B cell (primary cell): ENCODE data around the gene HOXA11. TPM values are rescaled to one million over a fixed set of nuclear protein-coding genes. Genes with fewer than 3 reads are reported as not detected.

ENCODE experiments used
- ATAC-seq: fragments of 200-7000 bp; cut with Tn5 transposase; one replicate; pipeline ENCODE4 v1.10.0; 2021; ENCODE audit warnings: low read depth, mild to moderate bottlenecking, moderate number of reproducible peaks, moderate library complexity
- CTCF ChIA-PET: fragments of 350-600 bp; sonication (Branson Sonifier 250); formaldehyde crosslinking; loops from one replicate; lab custom pipeline; 2021; ENCODE audit warnings: antibody characterized with exemption, inconsistent platforms; lab: Charles Lee
- POLR2A ChIA-PET: fragments of 350-600 bp; sonication (Branson Sonifier 250); formaldehyde crosslinking; loops from one replicate; lab custom pipeline; 2021; ENCODE audit warnings: antibody characterized with exemption; lab: Charles Lee
- DNase-seq: peaks from one replicate; pipeline ENCODE4 v3.0.0; 2013
- H2AFZ ChIP-seq: 2 replicates; pipeline ENCODE4 v1.6.1; 2012; ENCODE audit warnings: mild to moderate bottlenecking, low read depth, low read length; ENCODE audit not compliant: insufficient read depth, poor library complexity, severe bottlenecking
- H3K27ac ChIP-seq, 2 donors: 1 replicate in 1 of 2; 2 replicates in 1 of 2; pipeline ENCODE4 v1.5.1; 2012 to 2013; ENCODE audit warnings: low read length in 2 of 2, mild to moderate bottlenecking in 2 of 2, moderate library complexity in 1 of 2
- H3K27me3 ChIP-seq, 4 experiments: fragments of 200-600 bp in 1 of 4; sonication (generic) in 1 of 4; replicated peaks in 1 of 4; 1 replicate in 2 of 4; 2 replicates in 2 of 4; pipeline versions ENCODE4 v1.6.1 to v1.7.0; 2013 to 2016; ENCODE audit warnings: low read length in 3 of 4, mild to moderate bottlenecking in 2 of 4, mixed read lengths in 1 of 4, moderate library complexity in 1 of 4; ENCODE audit not compliant: insufficient read depth in 4 of 4, control insufficient read depth in 3 of 4; ENCODE audit errors: control extremely low read depth in 1 of 4
- H3K36me3 ChIP-seq, 2 experiments: replicated peaks in 1 of 2; 1 replicate in 1 of 2; 2 replicates in 1 of 2; pipeline versions ENCODE4 v1.6.1 to v1.7.1; 2013; ENCODE audit warnings: low read length in 1 of 2; ENCODE audit not compliant: insufficient read depth in 2 of 2, control insufficient read depth in 1 of 2; ENCODE audit errors: control extremely low read depth in 1 of 2, extremely low read depth in 1 of 2
- H3K4me1 ChIP-seq, 2 donors: fragments of 200-600 bp in 1 of 2; sonication (generic) in 1 of 2; 1 replicate in 1 of 2; 2 replicates in 1 of 2; pipeline versions ENCODE4 v1.5.1 to v1.6.1; 2013 to 2017; ENCODE audit warnings: low read length in 2 of 2; ENCODE audit not compliant: control insufficient read depth in 2 of 2, insufficient read depth in 2 of 2
- H3K4me2 ChIP-seq: replicated peaks from 2 replicates; pipeline ENCODE3; 2012; ENCODE audit warnings: mild to moderate bottlenecking, low read depth, low read length; ENCODE audit not compliant: poor library complexity, severe bottlenecking
- H3K4me3 ChIP-seq, 5 experiments: fragments of 200-600 bp in 1 of 5; sonication (generic) in 1 of 5; 1 replicate in 3 of 5; 2 replicates in 2 of 5; pipeline versions ENCODE4 v1.5.1 to v1.7.0; 2011 to 2016; ENCODE audit warnings: low read length in 4 of 5, mild to moderate bottlenecking in 4 of 5, low read depth in 2 of 5, control low read depth in 1 of 5, moderate library complexity in 1 of 5; ENCODE audit not compliant: insufficient read depth in 1 of 5; ENCODE audit errors: control extremely low read depth in 1 of 5, extremely low read depth in 1 of 5
- H3K79me2 ChIP-seq: fragments of 200-600 bp; sonication (generic); one replicate; pipeline ENCODE4 v1.6.0; 2016; ENCODE audit warnings: low read length; ENCODE audit not compliant: control insufficient read depth, insufficient read depth
- H3K9ac ChIP-seq: fragments of 200-600 bp; sonication (generic); 2 replicates; pipeline ENCODE4 v1.6.1; 2017; ENCODE audit warnings: mild to moderate bottlenecking, low read length, moderate library complexity
- H3K9me3 ChIP-seq, 3 donors: one replicate each; pipeline versions ENCODE4 v1.6.1 to v1.7.1; 2013; ENCODE audit warnings: low read length in 2 of 3; ENCODE audit not compliant: control insufficient read depth in 2 of 3, insufficient read depth in 1 of 3; ENCODE audit errors: control extremely low read depth in 1 of 3
- H4K20me1 ChIP-seq: 2 replicates; pipeline ENCODE4 v1.6.0; 2012; ENCODE audit warnings: mild to moderate bottlenecking, low read length; ENCODE audit not compliant: insufficient read depth, control insufficient read depth, poor library complexity, severe bottlenecking
- H3K27ac Mint-ChIP-seq: one replicate; pipeline ENCODE4 v1.8.0; 2021; ENCODE audit warnings: mixed read lengths
- H3K27me3 Mint-ChIP-seq: one replicate; pipeline ENCODE4 v1.8.0; 2021; ENCODE audit warnings: mixed read lengths
- H3K4me1 Mint-ChIP-seq: one replicate; pipeline ENCODE4 v1.8.0; 2021; ENCODE audit warnings: mixed read lengths
- H3K4me3 Mint-ChIP-seq: one replicate; pipeline ENCODE4 v1.8.0; 2021; ENCODE audit warnings: mixed read lengths
- H3K9me3 Mint-ChIP-seq: one replicate; pipeline ENCODE4 v1.8.0; 2022; ENCODE audit warnings: mixed read lengths; ENCODE audit not compliant: insufficient read depth
- EZH2 ChIP-seq: IDR thresholded peaks from 2 replicates; pipeline ENCODE4 v1.6.1; 2012; ENCODE audit warnings: borderline replicate concordance, low read depth, mild to moderate bottlenecking, moderate library complexity, low read length; ENCODE audit not compliant: insufficient read depth, poor library complexity, severe bottlenecking
- WGBS: methylation state at CpG from one replicate; pipeline ENCODE4 v1.1.5; 2013; ENCODE audit warnings: missing lambda C conversion rate; ENCODE audit not compliant: insufficient coverage; 5-methylcytosine and 5-hydroxymethylcytosine counted together
- intact Hi-C: fragments of 100-400 bp; cut with micrococcal nuclease; formaldehyde crosslinking; loops from one replicate; pipeline ENCODE4 v1.10.0; 2022
- polyA plus RNA-seq: library from polyadenylated mRNA; depleted of rRNA; stranded (reverse); fragments of >200 nt; gene quantifications from 2 replicates; pipeline ENCODE4 v1.2.3, GENCODE V29; 2012
- total RNA-seq, 2 donors: library from RNA; stranded (reverse); fragments of 120-200 nt in 1 of 2; gene quantifications; 1 replicate in 1 of 2; 2 replicates in 1 of 2; pipeline versions ENCODE4 v1.2.3 to v1.2.4, GENCODE V29; 2013 to 2022
- TF ChIP-seq, protein P1 (sequence below): fragments of 200-600 bp; IDR thresholded peaks from one replicate; pipeline ENCODE4 v1.8.0; 2022; ENCODE audit warnings: antibody characterized with exemption, mild to moderate bottlenecking

HOXA11 gene
- total and polyA plus RNA-seq, 2 donors (not counting 1 experiment from before 2014, with no cell fraction given) = not detected

- Histone ChIP-seq H2AFZ (no peak overlapping the region), H3K4me3 (no peak overlapping the region), H3K36me3 (no peaks in the 10 kb centered on the region), H3K9ac (no peak overlapping the region), H3K27ac (no peak overlapping the region), H3K27me3 (peaks cover 1 to 97% (median 91%) of the 10 kb centered on the region in 4 experiments), H4K20me1 (no peaks in the 10 kb centered on the region), H3K9me3 (peaks cover 1 to 31% (median 6%) of the 10 kb centered on the region in 3 donors), H3K4me1 (peaks cover 19 to 42% of the 10 kb centered on the region in 2 donors), H3K4me2 (no peak overlapping the region), H3K79me2 (no peaks in the 10 kb centered on the region)
- intact Hi-C loops = no loop called here
- Mint-ChIP-seq H3K4me1 (peaks cover 20% of the 10 kb centered on the region), H3K4me3 (no peak overlapping the region), H3K27ac (no peak overlapping the region), H3K9me3 (no peaks in the 10 kb centered on the region), H3K27me3 (peaks cover 89% of the 10 kb centered on the region)
- 33% methylated on average over 3 of the region's 7 CpGs for WGBS
- ChIA-PET POLR2A (no interaction called here), CTCF (interaction anchor here (1.0 to 2.4 kb wide), 3 partner anchors 11 to 49 kb away, joined by 3 to 7 read pairs (median 3); no protein-coding TSS in a partner anchor)
- DNase-seq (no peak), ATAC-seq (no peak)
- TF ChIP-seq, protein P1, sequence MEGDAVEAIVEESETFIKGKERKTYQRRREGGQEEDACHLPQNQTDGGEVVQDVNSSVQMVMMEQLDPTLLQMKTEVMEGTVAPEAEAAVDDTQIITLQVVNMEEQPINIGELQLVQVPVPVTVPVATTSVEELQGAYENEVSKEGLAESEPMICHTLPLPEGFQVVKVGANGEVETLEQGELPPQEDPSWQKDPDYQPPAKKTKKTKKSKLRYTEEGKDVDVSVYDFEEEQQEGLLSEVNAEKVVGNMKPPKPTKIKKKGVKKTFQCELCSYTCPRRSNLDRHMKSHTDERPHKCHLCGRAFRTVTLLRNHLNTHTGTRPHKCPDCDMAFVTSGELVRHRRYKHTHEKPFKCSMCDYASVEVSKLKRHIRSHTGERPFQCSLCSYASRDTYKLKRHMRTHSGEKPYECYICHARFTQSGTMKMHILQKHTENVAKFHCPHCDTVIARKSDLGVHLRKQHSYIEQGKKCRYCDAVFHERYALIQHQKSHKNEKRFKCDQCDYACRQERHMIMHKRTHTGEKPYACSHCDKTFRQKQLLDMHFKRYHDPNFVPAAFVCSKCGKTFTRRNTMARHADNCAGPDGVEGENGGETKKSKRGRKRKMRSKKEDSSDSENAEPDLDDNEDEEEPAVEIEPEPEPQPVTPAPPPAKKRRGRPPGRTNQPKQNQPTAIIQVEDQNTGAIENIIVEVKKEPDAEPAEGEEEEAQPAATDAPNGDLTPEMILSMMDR = no peak
- TF ChIP-seq EZH2 = no peak
Measured at GRCh38 chr7:27207348-27207985, 22.4 kb upstream of the HOXA11 start.
